GM21447 (cell line): Measurements from ENCODE around the gene P2RY6.

Experiments
- ATAC-seq: cut with Tn5 transposase; IDR thresholded peaks from one replicate; pipeline ENCODE4 v1.9.1; 2021; ENCODE audit not compliant: unreplicated experiment

Gene P2RY6

DNA sequence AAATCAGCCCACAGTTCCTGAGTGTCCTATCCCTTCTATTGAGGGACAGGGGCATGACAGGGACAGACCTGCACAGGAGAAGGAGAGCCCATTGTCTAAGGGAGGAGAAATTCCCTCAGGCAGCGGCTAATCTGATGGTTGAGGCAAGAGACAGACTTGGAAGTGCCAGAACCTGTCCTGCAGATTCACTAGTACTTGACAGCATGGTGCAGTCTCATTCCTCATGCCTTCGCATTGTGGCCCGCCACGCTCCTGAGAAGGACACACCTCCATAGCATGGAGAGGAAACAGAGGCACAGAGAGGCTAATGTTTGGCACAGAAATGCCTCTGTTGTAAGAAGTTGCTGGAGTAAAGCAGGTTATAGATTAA lies 3.2 kb downstream of the P2RY6 start:
- ATAC-seq, result no peak

DNA sequence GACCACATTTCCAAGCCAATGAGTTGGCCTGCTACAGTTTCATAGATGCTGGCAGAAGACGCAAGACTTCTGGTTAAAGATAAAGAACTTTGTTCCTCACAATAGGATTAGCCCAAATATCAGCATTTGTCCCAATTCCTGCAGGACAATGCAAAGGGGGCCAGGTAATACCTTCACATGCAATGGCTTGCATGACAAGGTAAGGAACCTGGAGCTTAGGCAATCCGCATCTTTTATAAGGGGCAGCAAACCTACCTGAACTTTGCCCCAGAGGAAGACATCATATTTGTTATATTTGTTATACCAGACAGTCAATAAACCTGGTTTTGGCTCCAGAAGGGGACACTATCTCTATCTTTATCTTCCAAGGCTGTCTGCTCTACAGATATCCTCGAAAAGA lies 5.3 kb downstream of the P2RY6 start:
- no peak for ATAC-seq

DNA sequence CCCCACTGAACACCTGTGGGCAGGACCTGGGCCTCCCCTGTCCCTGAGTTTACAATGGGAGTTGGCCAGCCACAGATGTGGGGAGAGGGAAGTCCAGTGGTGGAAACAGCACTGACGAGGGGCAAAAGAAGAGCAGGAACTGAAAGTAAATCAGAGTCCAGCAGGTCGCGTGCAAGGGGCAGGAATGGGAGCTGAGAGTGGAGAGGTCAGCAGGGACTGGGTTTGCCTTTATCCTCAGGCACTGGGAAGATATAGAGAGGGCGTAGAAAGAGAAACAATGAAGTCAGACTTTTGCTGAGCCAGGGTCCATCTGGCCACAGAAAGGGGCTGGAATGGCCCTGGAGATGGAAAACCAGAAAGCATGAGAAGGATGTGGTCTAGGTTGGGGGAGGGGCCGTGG lies 8.5 kb downstream of the P2RY6 start:
- ATAC-seq, result no peak

DNA sequence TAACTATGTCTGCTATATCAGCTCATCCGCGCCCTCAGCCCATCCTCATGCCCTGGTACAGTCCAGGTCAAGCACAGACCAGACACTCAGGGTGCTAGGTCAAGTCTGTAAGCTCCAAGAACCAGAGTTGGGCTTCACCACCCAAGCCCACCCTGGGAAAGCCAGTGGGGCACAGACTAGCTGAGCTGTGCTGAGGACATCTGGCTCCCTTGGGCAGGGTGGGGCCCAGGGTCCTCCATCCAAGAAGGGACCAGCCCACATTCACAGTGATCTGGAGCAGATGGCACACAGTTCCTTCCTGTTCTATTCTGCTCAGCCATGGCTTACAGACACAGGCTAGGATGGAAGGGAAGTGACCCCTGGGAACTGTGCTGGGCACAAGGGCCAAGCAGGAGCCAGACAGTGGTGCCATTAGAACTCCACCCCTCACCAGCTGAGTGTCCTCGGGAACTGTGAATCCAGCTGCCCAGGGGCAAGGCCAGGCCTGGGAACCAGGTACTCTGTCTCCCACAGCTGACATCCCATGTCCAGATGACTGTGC lies 9.1 kb downstream of the P2RY6 start:
- no peak for ATAC-seq

DNA sequence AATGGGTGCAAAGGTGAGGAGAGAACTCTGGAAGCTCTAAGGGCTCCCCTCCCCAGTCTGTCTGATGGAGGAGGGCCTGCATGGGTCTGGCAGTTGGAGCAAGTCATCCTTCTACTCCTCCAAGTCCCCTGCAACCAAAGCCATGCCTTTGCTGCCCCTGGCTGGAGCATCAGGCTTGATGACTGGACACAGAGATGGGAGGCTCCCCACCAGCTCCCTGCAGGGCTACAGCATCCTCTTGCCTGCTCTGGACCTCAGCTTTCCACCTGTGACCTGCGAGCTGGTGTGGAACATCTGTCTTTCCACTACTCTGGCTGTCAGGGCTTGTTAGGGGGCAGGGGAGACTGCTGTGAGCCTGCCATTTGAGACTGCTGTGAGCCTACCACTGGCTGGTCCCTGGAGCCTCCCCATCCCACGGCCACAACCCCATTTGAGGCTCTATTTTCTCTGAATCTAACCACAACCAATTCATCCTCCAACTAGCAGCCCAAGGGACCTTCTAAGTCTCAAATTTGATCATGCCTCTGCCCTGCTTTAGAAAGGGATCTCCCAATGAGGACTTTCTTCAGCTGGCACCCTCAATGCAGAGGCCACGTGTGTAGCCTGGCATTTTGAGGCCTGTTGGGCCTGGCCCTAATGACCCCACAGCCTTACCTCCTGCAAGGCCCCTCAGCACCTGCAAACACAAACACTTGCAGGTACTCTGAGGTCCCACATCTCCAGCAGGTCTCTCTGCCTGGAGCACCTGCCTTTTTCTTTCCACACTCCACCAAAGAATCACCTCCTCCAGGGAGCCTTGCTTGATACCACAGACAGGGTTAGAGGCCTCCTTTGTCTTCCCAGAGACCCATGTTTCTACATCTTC lies 9.9 kb downstream of the P2RY6 start:
- no peak for ATAC-seq

DNA sequence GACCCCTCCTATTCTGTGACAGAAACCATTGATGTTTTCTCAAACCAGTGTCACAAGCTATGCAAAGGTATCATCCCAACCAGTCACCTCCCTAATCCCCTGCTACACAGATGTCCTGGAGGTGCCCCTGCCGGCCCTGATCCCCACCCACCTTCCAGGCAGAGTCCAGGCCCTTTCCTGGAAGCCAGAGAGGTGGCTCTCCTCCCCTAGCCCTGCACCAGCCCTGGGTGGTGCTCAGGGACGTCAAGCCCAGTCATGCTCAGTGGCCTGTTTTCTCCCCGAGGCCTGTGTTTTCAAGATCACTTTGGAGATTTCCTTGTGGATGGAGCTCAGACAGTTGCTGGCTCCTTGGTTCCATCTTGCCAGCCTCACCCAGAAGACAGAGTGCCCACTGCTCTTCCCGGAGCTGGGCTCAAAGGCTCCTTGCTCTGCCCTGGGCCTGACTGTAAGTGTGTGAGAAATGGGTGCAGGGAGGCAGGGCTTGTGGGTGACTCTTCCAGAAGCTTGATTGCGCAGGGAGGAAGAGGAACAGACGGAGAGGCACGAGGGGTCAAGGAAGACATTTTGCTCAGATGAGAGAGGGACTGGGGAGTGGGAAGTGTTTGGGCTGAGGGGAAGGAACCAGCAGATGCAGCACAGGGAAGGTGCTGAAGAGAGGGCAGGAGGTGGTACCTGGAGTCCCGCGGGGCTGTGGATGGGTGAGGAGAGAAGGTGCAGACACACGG lies 11.3 kb downstream of the P2RY6 start:
- no peak for ATAC-seq

DNA sequence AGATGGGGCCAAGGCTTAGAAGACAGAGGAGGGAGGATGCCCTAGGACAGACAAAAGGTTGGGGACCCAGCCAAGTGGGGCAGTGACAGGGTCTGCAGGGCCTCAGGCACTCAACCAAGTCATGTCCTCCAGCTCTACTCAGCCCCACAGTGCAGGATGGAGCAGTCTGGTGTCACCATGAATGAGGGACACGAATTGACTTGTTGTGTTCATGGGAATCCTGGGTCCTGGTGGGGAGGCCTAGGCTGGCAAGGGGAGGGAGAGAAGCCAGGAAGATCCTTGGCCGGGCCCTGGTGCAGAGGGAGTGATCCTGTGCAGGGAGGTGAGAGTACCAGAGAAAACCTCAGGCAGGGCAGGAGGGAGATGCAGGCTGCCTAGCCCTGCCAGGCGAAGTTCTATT lies 12.0 kb downstream of the P2RY6 start:
- no peak for ATAC-seq

DNA sequence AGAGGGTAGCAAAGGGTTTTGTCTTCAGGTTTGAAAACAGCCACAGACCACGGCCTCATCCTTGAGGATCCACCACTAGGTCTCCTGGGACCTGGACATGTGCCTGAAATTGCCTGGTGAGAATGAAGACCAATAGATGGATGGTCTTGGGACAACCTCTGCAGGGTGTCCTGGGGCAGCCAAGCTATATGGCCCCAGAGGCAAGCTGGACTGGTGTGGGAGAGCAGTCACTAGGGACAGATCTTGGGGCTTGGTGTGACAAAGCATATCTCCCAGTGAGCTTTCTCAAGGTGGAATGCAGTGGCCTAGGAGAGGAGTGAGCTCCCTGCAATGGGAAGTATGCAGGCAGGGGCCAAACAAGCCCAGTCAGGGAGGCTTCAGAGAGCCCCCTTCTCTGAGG lies 13.6 kb downstream of the P2RY6 start:
- no peak for ATAC-seq

DNA sequence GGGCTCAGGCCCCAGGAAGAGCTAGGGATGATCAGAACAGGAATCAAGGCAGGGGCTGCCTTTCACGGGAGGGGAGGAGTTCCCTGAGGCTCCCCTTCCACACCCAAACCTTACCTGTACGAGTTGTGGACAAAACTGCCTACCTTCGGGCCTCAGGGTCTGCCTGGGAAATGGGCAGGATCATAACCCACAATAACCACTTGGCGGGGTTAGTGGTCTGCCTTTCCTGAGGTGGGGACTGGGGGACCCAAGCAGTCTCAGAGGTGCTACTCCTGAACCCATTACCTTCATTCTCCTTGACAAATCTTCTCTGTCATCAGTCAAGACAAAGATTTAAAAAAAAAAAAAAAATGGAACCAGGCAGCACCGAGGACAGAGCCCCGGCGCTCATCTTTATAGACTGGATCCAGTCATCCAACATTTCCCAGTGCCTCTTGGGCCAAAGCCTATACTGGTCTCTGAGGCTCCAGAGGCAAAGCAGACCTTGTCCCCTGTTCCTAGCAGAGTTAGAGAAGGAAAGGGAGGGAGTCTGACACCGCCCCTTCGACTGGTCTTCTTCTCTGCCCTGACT lies 14.2 kb downstream of the P2RY6 start:
- ATAC-seq, result no peak

DNA sequence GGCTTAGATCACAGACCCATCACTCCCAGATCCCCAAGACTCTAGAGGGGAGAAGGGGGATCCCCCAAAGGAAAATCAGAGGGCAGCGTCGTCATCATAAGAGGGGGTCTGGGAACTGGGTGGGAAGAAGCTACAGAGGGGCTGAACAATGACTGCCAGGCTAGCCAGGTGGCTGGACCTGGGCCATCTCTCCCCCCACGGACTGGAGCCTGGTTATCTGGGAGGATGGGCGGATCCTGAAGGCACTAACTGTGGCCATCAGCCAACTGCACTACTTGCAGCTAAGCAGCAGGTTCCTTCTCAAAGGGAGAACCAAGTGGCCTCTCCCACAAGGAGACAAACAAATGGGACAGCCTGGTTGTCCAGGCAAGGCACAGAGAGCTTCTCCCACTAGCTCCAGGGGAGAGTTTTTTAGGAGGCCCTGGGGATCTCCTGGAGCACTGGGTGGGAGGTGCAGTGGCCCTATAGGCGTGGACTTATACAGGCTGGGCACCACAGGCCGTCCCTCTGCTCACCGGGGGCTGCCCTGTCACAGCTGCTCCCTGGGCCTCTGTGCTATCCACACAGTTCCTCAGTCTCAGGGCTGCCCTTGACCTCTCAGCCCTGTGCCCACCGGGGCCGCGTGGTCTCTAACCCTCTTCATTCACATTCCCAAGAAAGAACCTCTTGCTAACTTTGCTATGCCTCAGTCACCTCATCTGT lies 15.4 kb downstream of the P2RY6 start:
- no peak for ATAC-seq

DNA sequence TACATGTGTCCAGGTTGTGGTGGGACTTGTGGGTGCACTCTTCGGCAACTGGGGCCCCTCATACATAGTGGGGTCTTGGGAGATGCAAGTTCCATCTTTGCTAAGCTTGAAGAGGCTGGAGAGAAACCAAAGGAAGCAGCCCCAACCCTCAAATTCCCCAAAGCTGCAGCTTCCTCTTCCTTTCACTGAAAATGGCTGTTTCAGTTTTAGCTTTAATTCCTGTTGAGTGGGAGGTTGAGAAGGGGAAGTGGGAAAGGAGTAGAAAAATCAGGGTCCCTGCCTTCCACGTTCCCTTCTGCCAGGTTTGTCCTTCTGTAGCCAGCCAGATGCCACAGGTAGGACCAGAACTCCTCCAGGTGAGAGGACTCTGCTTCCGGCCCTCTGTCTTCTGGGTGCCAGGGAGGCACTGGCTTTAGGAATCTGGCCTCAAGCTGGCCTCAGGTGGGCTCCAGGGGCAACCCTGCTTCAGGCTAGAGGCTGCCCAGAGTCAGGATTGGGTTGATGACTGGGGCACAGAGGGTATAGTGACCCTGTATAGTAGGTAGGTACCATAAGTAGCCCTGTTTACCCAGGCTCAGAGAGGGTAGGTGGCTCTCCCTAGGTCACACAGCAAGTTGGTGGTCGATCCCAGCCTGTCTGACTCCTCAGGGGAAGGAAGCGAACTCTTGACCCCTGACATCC lies 16.2 kb downstream of the P2RY6 start:
- no peak for ATAC-seq

DNA sequence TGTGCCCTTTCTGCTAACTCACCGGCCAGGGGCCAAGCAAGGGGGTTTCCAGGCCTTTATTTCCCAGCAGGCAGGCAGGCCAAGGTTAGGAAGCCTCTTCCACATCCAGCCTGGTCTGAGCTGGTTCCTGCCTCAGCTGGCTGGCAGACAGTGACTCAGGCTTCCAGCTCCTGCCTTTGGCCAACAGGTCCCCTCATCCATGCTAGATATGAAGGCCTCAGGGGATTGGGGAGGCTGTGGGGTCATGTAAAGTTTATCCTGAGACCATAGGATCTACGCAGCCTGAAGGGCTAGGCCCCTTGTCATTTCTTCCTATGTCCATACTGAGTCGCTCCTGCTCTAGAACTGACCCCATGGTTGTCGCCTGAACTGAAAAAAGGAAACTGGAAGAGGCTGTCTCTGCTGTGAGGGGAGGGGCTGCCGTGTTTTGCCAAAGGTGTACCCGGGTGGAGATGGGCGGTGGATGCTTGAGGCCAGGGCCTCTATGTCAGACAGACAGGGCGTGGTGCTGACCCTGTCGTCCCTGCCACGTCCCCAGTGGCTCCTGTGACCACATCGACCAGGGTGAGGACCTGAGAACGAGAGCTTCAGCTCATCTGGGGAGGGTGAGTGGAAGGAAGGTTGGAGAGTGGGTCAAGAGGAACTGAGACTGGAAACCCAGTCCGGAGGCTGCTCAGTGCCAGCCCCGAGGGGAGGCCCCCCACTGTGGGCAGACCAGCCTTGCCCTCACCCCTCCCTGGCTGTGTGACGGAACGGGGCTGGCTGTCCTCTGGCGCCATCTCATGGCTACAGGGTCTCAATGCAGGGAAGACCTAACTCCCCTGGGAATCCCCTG lies 17.0 kb downstream of the P2RY6 start:
- peak; percentile 75 for ATAC-seq

DNA sequence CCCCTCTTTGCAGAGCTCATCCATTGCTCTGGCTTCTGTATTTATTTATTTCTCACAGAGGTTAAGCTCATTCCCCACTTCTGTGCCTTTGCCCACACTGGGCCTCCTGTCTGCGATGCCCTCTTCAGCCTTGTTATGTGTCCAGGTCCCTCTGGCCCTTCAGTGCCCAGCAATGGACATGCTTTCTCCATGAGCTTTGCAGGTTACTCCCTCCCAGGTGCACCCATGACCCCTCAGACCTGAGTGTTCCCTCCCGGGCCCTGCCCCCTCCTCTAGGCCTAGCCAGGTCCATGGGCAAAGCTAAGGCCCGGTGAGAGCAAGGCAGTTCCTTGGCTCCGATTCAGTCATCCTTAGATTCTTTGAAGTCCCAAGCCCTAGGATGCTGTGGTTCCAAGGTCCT lies 18.4 kb downstream of the P2RY6 start:
- no peak for ATAC-seq

DNA sequence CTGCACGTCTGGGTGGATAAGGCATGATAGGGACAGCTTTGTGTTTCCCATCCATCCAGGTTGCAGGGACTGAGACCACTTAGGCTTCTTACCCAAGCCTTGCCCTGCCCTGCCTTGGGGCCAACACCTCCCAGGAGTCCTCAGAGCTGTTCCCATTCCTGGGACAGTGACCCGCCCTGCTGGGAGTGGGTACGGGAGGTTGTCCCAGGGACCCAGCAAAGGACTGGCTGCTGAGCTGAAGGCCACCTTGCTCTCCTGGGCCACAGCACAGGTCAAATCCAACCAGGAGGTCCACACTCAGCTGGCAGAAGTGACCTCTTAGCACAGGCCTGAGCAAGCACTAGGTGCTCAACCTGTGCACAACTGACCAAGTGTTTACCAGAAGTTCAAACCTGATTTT lies 19.1 kb downstream of the P2RY6 start:
- ATAC-seq, result no peak

DNA sequence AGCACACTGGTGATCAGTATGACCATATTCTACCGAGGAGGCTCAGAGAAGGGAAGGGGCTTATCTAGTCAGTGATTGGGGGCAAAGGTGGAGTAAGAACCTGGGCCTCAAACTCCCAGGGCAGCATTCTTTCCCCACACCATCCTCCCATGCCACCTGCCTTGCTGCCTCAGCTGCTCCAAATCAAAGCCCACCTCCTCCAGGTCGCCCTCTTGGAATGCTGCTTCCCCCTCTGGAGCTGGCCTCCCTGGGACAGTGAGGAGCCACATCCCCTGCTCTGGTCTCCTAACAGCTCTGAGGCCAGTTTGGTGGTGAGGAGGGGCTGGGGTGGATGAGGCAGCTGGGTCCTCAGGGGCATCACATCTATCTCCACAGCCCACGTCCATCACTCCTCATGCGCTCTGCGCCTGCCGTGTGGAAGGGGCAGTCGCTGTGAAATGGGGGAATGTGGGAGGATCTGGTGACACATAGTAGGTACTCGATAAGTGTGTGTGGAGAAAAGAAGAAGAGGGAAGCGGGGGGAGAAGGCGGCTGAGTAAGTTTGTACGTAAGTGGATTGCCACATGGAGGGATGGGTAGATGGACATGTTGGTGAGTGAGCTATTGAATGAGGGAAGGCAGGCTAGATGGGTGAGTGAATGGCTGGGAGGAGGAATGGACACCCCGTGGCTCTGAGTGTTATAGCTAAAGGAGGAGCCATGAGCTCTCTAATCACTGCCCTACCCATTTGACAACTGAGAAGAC lies 19.8 kb downstream of the P2RY6 start:
- ATAC-seq, result no peak

DNA sequence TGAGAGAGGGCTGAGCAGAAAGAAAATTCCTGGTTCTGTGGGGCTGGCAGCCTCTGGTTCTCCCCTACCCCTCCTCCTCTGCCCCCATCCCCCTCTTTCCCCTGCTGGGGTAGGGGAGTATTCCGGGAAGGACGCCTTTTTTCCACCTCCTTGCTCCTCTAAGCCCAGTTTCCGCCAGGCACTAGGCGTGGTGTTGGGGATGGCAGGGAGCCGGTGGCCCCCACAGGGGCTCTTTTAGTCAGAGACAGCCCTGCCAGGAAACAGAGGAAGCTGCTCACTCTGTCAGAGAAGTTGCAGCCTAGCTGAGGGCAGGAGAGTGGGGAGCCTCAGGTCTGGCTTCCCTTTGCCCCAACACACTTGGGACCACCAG lies 20.4 kb downstream of the P2RY6 start:
- no peak for ATAC-seq

DNA sequence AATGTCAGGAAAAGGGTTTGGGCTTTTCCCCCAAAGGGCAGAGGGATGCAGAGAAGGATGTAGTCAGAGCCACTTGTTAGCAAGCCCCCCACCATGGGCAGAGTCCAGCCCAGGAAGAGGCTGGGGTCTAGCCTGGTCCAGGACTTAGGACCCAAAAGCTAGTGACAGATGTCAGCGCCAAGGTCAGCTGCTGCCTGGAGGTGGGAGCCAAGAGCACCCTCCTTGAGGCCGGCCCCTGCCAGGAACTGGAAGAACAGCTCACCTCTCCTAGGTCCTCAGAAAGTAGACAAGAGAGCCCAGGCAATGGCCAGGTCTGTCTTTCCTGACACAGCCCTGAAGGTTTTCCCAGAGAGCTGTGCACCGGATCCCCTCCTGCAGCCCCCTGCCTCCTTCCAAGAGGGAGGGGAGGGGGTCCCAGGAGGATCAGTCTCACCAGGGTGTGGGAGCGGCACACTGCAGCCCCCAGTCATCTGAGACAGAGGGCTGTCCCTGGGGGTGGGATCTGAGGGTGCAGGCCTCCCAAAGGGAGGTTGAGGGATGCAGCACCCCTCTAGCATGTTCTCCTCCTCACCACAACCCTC lies 21.3 kb downstream of the P2RY6 start:
- no peak for ATAC-seq

DNA sequence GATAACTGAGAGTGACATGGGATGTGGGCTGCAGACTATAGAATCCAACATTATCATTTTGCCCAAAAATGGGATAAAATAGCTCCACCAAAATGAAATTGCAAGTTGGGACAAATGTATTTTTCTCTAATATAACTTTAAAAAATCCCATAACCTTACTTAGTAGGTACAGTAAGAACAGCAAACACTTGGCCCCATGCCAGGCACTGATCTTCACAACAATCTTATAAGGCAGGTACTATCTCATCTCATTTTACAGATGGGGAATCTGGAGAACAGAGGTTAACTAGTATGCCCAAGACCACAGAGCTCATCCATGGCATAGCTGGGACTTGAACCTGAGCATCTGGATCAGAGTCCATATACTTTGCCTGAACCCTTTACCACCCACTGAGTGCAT lies 22.5 kb downstream of the P2RY6 start:
- no peak for ATAC-seq
